ENCODE data around the gene PKHD1.

PKHD1 gene

DNA sequence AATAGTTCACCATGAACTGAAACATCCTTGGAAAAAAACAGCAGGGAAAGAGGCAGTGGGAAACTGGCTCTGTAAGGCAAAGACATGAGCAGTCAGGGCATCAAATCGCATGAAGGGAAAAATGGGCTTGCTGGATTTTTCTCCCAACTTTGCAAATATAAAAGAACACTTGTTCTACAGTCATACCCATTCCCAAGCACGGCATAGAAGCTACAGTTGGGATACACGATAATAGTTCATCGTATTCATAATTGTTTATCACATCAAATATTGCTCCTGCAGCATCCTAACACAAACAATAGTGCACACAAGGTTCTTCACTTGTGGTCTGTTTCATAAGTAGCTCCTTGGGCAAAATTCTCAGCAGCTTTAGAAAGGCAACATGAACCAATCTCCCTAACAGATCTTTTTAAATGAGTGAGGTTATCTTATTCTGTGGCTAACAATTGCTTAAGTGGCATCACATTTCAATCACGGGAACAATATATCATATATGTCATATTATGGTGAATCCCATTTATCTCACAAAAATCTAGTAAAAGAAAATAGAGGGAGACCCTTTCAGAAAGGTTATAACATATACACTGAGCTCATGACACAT is 243.9 kb downstream of the PKHD1 start:
- no peak for DNase-seq (ENCODE audit: insufficient read length, low spot score)
- TF ChIP-seq POLR2A (IDR thresholded peaks at IDR 0.05; ENCODE audit: low read depth, low read length), result no peak
- no peak for FAIRE-seq

DNA sequence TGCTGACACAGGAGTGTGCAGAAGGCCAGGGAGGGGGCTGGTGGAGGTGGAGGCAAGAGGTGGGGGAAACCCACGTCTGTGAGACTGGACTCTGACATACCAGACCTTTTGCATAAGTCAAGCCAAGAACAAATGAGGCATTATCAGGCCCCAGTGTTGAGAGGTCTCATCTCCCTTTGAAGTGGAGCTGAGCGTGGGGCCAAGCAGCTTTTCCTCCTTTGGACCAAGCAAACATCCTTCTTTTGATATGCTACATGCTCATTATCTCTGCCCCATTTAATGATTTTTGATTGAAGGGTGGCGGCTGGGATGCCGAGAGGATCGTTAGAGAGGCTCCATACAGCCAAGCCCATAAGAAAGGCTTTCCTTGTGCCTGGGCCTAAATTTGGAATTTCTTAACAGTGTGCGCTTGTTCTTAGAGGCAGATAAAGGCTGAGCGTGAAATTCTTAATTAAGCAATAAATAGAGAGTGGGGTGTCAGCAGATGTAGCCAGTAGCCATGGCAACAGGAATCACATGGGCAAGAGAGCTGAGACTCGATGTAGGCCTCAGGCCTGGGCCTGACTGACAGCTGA is 244.5 kb downstream of the PKHD1 start:
- TF ChIP-seq POLR2A (IDR thresholded peaks at IDR 0.05; ENCODE audit: low read depth, low read length), result no peak
- no peak for FAIRE-seq
- DNase-seq (ENCODE audit: insufficient read length, low spot score), result no peak

DNA sequence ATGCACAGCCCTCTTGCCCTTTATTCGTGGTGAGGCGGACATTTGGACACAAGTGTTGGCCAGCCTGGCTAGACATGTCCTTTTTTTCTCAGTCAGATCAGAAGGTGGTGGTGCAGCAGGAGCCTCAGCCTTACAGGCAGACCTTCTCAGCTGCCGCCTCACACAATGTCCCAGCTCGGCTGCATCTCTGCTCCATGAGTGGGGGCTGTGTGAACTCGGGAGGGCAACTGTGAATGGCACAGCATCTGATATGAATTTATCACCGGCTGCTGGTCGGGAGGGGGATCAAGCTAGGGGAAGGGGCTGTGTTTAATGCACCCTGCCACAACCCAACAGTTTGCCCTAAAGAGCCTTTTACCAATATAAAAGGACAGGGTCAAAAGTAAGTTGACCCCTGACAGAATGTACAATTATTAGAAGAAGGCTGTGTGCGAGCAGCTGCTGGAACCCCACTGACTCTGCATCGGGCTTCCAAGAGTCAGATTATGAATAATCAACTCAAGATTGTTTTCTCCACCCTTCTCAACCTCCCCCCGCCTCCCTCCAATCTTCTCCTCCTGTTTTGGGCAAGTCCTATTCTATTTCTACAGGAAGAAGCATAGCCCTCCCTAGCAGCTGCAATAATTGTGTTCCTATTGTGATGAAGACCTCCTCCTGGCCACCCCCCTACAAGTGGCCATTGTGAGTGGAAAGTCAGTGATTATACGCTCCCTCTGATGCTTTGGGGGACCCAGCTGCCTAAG is 245.2 kb downstream of the PKHD1 start:
- FAIRE-seq, result no peak
- TF ChIP-seq POLR2A (IDR thresholded peaks at IDR 0.05; ENCODE audit: low read depth, low read length), result no peak
- no peak for DNase-seq (ENCODE audit: insufficient read length, low spot score)

DNA sequence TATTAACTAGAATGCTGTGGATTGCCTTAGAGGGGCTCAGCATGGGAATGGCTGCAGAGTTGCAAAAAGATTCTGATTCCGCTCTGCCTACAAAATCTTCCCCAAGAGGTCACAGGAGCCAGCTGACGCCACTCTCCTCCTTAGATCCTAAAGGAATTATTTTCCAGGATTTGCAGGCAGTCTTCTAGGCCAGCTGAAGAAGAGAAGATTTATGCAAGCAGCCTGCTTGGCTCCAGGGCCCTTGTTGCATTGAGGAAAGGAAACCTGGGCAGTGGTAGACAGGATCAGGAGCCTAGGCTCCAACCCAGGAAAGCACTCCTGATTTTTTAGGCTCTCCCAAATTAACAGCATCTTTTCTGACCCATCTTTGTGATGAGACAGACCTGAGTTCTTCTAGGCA is 245.8 kb downstream of the PKHD1 start:
- TF ChIP-seq POLR2A (IDR thresholded peaks at IDR 0.05; ENCODE audit: low read depth, low read length), result no peak
- DNase-seq (ENCODE audit: insufficient read length, low spot score), result no peak
- no peak for FAIRE-seq

DNA sequence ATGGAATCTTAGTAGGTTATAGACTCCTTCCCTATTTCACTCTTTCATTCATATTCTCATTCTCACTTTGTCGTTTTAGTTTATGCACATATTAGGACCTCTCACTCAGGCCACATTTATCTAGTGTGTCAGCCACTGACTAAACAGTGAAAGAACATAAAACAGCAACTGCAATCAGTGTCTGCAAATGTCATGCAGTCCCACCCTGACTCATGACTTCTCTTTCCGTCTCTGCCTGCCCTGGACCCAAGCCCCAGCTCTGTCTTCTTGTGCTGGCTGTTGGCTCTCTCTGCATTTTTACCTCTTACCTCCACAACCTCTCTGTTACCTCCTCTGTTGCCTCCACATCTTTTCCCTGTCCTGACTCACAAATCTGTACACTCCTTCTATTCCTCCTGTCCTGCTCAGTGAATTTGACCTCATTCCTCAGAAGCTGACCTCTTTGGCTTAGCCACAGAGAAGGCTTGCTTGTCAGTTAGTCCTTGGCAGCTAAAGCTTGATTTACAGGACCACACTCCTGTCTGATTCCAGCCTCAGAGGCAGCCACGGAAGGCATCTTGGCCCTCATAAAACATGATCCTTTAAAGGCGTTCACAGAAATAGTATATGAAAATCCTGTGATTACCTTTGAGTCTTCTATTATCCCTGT is 247.6 kb downstream of the PKHD1 start:
- DNase-seq (ENCODE audit: insufficient read length, low spot score) (no peak), FAIRE-seq (no peak)
- TF ChIP-seq POLR2A (IDR thresholded peaks at IDR 0.05; ENCODE audit: low read depth, low read length), result no peak

DNA sequence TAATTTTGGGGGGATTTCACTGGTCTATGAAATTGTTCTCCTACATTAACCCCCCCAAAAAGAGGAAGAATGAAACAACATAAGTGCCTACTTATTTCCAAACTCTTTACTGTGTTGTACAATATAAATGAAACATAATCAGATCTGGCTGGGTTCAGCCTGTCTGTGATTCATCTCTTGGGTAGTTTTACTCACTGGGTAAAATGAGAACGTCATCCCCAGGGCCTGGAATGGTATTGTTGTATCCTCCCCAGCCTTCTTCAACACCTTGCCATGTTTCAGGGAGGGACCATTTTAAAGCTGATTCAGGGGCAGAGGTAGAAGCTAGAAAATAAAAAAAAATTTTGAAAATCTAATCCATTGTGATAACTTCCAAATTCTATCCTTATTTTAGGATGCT is 256.7 kb downstream of the PKHD1 start:
- FAIRE-seq, result no peak
- no peak for TF ChIP-seq POLR2A (IDR thresholded peaks at IDR 0.05; ENCODE audit: low read depth, low read length)
- no peak for DNase-seq (ENCODE audit: insufficient read length, low spot score)

DNA sequence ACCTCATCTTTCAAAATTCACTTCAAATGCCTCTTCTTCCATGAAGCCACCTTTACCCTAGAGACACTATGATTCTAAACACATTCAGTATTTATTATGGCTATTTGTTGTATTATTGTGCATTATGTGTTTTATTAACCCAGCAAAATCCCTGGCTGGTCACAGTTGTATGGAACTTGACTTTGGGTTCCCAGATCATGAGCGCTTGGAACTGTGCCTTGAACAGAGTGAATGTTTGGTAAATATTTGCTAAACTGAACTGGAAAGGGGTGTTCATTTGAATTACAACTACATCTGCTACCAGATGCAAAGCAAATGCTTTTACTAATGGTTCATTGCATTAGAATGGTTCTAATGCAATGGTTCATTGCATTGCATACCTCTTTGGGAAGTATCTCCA is 259.8 kb downstream of the PKHD1 start:
- no peak for TF ChIP-seq POLR2A (IDR thresholded peaks at IDR 0.05; ENCODE audit: low read depth, low read length)
- FAIRE-seq, result no peak
- no peak for DNase-seq (ENCODE audit: insufficient read length, low spot score)

DNA sequence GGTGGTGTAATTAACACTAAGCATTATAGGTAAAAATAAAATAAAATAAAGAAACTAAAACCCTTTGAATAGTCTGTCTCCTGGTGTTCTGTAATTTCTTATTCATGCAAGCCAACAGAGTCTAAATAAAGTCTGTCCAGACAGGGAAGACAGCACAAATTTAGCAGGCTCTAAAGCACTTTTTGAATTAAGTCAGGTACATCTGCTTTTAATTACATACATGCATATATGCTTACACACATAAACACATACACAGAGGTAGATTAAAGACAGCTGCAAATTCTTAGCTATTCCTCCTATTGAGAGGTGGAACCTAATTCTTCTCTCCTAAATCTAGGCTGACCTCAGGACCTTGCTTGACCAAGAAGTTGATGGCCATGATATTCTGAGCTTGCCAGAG is 262.5 kb downstream of the PKHD1 start:
- no peak for FAIRE-seq
- DNase-seq (ENCODE audit: insufficient read length, low spot score), result no peak
- TF ChIP-seq POLR2A (IDR thresholded peaks at IDR 0.05; ENCODE audit: low read depth, low read length), result no peak

DNA sequence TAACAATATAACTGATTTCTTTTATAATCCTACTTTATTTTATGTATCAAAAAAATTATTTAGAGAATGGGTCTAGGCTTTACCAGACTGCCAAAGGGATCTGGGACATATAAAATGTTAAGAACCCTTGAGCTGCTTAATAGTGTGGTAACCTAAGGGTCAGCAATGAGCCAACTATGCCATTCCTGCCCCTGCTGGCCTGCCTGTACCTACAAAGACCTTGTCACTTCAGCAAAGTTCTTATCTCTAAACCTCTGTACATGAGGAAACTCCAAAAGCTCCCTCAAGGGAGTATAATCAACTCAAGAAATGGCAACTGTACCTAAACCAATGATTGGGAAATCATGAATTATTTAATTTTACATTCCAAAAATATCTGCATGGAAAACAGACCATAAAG is 266.9 kb downstream of the PKHD1 start:
- DNase-seq (ENCODE audit: insufficient read length, low spot score) (no peak), FAIRE-seq (no peak)
- TF ChIP-seq POLR2A (IDR thresholded peaks at IDR 0.05; ENCODE audit: low read depth, low read length), result no peak

DNA sequence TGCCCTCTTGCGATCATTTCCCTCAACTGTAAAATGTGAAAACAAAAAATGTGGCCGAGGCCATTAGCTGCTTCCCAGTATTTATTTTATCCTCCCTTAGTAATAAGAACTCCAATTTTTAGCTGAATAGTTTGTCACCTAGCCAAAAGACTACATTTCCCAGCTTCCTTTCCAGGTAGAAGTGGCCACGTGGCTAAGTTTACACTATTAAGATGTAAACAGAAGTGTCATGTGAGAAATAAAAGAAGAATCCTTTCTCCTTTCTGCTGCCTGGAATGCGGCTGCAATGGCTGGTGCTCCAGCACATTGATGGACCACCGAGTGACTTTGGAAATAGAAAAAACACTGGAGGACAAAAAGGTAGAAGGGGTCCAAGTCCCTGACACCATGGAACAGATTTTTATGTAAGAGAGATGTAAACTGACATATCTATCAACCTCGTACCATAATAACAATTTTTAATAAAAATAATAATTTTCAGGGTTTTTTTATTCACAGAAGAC is 268.8 kb downstream of the PKHD1 start:
- FAIRE-seq (no peak), DNase-seq (ENCODE audit: insufficient read length, low spot score) (no peak)
- no peak for TF ChIP-seq POLR2A (IDR thresholded peaks at IDR 0.05; ENCODE audit: low read depth, low read length)

DNA sequence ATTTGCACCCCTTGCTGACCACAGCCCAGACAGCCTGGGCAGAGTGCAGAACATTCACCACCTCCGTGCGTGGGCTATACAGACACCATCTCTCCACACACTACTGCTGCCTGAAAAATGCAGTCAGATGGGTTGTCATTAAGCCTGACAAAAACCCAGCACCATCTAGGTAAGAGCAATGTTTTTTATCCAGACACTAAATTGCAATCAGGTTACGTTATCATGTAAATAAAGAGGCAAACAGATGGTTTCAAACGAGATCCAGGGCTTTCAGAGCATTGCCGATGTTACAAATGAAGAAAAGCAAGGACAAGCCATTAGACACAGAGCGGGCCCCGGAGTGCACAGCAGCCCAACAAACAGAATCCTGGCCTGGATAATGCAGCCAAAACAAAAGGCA is 269.6 kb downstream of the PKHD1 start:
- DNase-seq (ENCODE audit: insufficient read length, low spot score) (no peak), FAIRE-seq (no peak)
- TF ChIP-seq POLR2A (IDR thresholded peaks at IDR 0.05; ENCODE audit: low read depth, low read length), result no peak

DNA sequence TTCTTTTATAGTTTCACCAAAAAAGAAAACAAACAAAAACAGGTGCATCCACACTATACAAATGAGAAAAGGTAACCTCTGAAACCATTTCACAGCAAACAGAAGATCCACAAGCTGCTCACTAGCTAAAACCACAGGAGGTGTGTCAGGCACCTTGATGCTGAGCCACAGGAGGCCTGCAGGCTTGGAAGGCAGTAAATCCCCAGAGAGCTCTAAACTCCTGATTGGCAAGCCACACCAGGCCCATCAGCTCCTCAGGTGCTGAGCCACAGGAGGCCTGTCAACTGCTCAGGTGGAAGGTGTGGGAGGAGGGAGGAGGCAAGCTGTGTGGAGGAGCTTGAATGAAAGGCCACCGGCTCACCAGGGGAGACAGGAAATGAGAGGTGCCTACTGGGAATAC is 273.0 kb downstream of the PKHD1 start:
- no peak for DNase-seq (ENCODE audit: insufficient read length, low spot score)
- TF ChIP-seq POLR2A (IDR thresholded peaks at IDR 0.05; ENCODE audit: low read depth, low read length), result no peak
- FAIRE-seq, result no peak

DNA sequence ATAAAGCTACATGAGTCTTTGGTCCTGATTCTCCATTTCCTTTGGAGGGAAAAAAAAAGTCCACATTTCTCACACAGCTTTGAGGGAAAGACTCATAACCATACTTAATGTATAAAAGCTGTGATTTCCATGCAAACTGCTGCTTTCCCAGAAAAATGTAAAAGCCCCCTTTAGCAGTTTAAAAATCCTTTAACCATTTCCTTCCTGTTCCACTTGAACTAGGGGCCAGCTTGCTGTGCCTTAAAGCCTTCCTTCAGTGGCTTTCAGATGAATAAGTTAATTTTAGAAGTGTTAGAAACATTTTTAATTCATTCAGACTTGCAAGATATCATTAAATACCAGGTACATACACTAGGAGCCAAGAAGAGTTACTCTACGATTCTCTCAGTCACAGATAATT is 273.5 kb downstream of the PKHD1 start:
- TF ChIP-seq POLR2A (IDR thresholded peaks at IDR 0.05; ENCODE audit: low read depth, low read length), result no peak
- DNase-seq (ENCODE audit: insufficient read length, low spot score) (no peak), FAIRE-seq (no peak)

DNA sequence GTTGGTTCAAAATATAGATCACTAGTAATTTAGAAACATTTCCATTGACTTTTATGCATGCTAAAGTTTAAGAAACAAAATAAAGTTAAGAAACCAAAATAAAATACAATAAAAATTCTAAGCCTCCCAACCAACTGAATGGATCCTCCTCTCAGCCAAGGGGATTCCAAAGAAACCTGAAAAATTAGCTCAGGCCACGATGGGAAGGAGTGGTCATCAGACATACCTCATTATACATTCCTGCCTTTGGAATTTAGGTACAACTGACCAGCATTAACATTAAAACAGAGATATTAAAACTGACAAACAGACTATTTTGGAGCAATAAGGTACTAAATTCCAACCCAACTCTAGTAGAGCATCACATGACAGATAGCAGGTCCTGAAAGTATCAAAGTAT is 275.2 kb downstream of the PKHD1 start:
- FAIRE-seq (no peak), DNase-seq (ENCODE audit: insufficient read length, low spot score) (no peak)
- no peak for TF ChIP-seq POLR2A (IDR thresholded peaks at IDR 0.05; ENCODE audit: low read depth, low read length)

All from H54 (cell line).